T1000 (cell line): ENCODE results near the gene KRT2.

Experiments used
- DNase-seq: peaks from one replicate; lab custom pipeline; 2025; ENCODE audit warnings: mixed read lengths; lab: John Stamatoyannopoulos, UW

The KRT2 gene

DNA sequence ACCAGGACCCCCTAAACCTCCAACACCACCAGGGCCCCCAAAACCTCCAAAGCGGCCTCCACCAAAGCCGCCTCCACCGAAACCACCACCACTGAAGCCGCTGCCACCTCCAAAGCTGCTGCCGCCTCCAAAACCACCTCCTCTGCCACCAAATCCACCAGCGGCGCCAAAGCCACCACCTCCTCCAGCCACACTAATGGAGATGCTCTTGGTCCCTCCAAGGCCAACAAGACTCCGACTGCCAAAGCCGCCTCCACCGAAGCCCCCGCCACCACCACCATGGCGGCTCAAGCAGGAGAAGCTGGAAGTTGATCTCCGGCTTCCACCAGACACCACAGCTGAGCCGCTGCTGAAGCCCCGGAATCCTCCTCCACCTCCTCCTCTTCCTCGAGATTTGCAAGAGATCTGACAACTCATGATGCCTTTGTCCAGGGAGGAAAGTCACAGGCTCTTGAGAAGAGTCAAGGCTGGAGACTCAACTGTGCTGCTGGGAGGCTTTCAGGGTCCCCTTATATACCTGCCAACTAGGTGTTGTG is at the start of gene KRT2:
KRT2 (minus strand) TSS at position 486 of the 536 bp plus-strand sequence; CDS start at position 417, 69 bp downstream.
- no peak for DNase-seq

DNA sequence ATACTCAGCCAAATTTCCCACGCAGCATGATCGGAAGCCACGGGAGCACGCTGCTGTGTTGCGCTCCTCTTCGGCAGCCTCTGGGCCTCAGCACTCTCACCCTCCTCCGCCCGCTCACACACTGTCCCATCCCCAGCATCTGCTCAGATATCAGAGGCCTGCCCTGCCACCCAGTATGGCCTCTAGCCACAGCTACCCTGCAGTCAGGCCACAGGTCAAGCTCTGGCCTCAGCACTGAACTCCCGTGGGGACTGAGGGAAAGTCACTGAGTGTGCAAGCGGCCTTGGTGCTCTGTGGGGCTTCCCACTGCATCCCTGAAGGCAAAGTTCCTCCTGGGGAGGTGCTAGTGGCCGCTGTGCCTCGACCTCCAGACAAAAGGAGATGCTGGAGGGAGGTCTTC is 49.3 kb upstream of the KRT2 start:
- DNase-seq: no peak

DNA sequence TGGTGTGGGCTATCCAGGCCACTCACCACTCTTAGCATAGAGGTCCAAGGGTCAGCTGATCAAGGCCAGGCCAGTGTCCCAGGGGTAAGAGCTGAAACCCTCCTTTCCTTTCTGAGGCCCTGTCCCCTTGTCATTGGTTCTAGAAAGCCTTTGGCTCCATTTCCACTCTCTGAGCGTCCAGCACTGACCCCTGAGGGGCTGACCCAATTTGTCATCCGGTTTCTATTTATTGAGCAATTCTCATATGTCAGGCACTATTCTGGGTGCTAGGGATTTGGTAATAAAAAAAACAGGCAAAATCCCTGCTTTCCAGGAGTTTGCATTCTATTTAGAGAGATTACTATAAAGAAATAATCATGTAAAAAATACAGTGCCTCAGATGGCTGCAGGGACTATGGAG is 47.9 kb upstream of the KRT2 start:
- no peak for DNase-seq

DNA sequence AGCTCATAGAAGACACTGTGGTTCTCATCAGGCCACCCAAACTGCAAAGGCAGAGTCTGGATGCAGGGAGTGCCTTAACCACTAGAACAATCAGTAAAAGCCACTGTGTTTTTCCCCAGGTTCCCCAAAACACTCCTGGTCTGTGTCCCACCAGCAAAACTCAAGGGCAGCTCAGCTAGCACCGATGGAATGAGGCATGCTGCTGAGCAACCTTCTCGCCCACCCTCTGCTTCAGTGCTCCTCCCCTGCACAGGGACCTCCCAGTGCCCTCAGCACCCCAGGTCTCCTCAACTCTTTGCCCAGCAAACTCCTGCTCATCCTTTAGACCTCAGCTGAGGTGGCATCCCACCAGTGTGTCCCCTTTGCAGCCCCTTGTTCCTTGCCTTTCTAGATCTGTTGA is 47.4 kb upstream of the KRT2 start:
- DNase-seq: no peak

DNA sequence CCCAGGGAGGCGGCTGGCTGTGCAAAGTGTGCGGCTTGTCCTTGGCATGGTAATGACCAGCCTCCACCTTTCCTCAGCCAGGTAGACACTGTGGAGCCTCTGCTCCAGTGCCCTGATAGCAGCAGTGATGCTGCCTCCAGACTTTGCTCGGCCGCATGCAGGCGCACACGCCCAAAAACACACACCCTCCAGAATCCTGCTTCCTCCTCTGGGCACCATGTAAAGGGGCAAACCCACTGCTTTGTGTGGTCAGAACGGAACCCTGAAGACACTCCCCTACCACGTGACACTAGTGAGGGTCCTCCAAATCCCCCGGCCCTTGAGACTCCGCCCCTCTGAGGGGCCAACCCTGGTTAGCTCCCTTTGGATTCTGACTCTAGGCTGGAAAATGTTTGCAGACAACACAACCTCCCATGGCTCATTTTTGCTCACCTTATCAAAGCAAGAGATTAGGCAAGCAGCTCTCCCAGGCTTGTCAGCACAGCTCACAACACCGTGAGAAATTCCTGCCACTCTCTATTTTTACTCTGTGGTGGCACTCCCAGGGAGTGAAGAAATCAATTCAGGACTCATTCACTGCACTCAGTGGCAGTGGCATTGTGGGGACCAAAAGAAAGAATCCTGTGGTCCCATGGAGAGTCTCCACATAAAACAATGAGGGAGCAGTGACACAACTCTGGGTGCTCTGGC is 46.8 kb upstream of the KRT2 start:
- no peak for DNase-seq

DNA sequence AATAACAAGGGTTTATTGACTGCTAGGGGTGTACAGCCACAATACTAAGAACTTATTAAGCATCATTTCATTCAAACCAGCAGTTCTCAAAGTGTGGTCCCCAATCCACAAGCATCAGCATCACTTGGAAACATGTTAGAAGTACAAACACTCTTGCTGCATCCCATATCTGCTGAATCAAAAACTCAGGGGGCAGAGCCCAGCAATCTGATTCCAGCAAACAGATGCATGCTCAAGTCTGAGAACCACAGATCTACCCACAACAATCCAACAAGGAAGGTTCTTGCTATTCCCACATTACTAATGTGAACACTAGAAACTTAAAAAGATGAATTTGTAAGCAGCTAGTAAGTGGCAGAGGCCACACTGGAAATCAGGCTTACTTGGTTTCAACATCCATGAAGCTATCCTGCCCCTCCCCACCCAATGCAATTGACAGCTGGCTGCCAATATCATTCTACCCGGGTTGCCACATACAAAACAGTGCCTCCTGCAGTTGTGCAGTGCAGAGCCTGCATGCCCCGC is 45.1 kb upstream of the KRT2 start:
- no peak for DNase-seq

DNA sequence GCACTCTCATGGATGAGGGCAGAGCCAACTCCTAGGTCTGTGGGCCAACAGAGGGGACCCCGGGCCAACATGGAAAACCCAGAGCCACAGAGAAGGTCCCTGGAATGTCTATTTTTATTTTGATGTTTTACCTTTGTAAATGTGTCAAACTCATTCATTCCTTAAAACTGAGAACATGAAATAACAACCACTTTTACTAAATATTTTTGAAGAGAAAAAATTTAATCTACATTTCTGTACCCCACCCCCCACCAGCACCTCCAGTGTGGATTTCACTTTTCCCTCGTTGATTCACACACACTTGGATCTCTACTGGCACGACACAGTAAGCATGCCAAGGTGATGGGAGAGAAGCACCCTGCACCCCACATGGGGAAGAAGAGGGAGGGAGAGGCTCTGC is 44.6 kb upstream of the KRT2 start:
- DNase-seq: no peak

DNA sequence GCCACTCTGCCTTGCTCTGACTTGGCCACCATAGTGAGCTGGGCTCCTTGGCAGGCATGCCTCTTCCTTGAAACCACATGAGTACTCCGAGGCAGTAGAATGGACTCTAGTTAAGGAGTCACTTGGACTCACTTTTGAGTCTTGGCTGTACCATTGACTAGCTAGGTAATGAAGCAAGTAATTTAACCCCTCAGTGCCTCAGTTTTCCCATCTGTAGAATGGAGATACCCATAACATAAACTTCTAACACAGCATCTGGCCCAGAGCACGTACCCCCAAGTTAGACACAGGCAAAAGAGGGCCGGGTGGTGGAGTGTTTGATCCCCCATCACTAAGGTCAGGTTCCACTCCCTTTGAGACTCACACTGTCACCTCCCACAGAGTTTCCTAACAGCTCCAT is 43.0 kb upstream of the KRT2 start:
- no peak for DNase-seq

DNA sequence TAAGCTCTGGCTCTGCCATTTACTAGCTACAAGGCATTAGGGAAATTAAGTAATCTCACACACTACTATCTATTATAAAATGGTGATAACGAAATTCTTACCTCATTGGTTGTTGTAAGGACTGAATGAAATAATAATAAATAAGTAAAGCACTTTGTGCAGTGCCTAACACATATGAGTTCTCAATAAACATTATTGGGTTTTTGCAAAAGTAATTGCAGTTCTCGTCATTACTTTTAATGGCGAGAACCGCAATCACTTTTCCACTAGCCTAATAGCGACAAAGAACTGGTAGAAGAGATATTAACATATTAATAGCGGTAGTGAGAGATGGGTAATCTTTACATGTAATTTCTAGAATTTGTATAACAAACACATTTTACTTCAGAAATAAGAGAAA is 42.1 kb upstream of the KRT2 start:
- DNase-seq: no peak

DNA sequence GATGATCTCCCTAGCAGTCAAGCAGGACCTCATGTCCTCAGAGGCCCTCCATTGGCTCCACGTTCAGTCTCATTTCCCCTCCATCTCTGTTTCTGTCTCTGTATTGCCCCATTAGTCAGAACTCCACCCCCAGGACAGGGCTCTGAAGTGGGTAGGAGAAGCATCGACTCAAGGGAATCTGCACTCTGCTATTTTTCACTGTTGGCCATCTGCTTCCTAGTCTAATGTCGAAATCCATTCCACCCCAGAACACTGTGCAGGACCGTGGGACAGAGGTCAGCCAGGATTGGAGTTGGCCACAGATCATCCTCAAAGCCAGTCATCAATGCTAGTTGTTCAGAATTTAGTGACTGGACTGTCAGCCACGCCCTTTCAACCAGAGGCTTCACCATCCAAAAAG is 41.2 kb upstream of the KRT2 start:
- no peak for DNase-seq

DNA sequence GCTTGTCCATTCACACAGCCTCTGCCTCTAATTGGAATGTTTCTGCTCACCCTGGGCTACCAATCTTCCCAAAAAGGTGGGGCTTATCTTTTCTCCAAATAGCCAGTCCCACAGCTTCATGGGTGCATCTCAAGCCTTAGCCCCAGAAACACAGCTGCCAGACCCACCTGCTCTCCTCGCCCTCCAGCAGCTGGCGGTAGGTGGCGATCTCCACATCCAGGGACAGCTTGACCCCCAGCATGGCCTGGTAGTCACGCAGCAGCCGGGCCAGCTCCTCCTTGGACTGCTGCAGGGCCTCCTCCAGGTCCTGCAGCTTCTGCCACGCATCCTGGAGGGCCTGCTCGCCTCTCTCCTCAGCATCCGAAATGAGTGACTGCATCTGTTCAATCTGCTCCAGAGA is 40.2 kb upstream of the KRT2 start:
- DNase-seq: no peak

DNA sequence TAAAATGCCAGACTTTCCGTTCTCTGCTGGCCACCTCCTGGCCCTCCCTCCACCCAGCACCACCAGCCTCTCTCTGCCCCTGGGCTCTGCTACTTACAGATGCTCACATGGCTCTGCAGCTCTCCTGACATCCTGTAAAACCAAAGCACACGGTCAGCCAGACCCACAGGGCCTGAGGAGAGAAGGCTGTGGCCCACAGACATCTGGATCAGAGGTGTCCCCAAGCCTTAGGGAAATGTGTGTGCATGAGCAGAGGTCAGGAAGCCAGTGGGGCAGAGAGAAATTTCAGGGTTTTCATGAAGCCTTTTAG is 39.8 kb upstream of the KRT2 start:
- no peak for DNase-seq

DNA sequence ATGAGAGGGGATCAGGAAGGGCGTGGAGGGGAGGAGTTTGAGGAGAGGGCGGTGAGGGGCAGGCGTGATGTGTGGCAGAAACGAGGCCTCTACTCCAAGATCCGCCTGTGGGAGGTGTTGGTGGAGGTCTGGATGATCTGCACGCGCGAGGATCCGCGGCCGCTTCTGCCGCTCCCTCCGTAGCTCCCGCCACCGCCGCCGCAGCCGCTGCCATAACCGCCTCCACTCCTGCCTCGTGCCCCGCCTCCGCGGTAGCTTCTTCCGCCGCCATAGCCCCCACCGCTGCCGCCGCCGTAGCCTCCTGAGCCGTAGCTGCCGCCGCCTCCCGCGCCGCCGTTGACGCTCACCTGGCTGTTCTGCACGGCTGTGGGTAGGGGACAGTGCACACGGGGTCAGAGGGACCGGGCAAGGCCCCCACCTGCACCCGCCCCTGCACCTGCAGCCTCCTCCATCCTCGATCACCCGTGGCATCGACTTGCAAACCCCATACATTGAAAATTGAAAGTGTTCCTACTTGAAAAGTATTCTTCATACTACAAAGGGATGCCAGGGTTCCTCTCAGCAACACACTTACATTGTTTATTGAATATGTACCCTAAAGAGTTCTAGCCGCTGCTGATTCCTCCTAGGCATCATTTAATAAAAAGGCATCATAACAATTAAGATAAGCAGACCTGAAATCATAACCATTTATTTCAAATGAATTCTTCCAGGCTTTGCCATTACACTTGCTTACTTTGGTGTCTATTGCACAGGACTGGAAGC is 39.2 kb upstream of the KRT2 start:
- no peak for DNase-seq

DNA sequence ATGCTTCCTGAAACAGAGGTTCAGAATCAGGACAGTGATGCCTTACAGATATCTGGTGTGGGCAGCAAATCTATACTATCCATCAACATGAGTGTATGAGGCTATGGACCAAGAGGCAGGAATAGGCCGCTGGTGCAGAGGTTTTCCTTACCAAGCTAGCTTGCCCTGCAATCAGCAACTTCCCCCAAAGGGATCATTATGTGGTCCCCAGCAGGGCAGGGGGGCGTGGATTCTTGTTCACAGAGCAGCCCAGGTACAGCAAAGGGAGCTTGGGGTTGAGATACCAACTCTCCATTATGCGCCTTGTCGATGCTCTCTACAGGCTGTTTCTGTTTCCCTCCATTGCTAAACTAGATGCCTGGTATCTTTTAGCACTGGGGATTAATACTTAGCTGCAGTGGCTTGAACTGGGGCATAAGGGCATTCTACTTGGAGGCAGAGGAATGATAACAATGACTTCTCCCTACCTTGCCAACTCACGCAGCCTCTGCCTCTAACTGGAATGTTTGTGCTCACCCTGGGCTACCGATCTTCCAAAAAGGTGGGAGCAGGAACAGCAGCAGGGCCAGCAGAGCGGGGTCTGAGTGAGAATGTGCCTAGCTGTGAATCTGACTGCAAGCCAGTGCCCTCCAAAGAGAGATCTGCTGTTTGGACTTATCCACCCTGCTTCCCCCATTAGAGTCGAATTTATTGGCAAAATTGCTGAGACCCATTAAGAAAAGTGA is 38.5 kb upstream of the KRT2 start:
- DNase-seq: no peak

DNA sequence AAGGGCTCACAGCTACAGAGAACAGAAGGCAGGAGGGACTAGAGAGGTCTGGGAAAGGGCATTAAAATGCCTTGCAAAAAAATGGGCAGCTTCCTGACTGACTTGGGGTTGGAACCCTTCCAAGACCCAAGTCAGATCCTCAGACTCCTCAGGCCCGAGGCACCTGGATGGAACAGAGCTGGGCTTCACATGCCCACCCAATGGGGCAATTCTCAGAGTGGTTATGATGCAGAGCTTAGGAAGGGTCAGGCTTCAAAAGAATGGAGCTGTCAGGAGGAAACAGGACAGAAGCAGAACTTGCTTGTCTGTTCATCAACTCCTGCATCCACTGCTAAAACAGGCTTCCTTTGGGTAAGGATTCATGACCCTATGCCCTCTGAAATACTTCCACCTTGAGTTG is 37.9 kb upstream of the KRT2 start:
- DNase-seq: no peak

DNA sequence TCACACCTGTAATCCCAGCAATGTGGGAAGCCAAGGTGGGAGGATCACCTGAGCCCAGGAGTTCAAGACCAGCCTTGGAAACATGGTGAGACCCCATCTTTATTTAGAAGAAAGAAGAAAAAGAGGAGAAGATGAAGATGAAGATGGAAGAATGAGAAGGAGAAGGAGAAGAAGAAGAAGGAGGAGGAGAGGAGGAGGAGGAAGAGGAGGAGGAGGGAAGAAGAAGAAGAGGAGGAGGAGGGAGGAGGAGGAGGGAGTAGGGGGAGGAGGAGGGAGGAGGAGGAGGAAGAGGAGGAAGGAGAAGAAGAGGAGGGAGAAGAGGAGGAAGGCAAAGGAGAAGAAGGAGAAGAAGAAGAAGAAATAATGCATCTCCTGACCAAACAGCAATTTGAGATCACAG is 37.2 kb upstream of the KRT2 start:
- DNase-seq: no peak

DNA sequence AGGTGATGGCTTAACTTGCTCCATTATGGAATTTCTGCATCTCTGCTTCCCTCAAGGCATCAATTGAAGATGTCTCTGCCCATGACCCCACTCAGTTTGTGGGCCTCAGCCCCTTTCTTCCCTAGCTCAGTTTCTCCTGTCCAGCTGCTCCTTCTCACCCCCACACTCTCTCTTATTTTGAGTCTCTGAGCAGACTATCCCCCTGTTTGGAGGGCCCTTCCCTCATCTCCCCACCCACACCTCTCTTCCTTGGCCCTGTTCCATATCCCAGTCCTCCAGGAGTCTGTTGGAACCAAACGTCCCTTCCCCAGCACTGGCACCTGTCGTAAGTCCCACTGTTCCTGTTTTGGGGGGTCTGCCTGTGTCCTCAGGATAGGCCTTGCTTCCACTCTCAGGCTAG is 36.5 kb upstream of the KRT2 start:
- DNase-seq: no peak

DNA sequence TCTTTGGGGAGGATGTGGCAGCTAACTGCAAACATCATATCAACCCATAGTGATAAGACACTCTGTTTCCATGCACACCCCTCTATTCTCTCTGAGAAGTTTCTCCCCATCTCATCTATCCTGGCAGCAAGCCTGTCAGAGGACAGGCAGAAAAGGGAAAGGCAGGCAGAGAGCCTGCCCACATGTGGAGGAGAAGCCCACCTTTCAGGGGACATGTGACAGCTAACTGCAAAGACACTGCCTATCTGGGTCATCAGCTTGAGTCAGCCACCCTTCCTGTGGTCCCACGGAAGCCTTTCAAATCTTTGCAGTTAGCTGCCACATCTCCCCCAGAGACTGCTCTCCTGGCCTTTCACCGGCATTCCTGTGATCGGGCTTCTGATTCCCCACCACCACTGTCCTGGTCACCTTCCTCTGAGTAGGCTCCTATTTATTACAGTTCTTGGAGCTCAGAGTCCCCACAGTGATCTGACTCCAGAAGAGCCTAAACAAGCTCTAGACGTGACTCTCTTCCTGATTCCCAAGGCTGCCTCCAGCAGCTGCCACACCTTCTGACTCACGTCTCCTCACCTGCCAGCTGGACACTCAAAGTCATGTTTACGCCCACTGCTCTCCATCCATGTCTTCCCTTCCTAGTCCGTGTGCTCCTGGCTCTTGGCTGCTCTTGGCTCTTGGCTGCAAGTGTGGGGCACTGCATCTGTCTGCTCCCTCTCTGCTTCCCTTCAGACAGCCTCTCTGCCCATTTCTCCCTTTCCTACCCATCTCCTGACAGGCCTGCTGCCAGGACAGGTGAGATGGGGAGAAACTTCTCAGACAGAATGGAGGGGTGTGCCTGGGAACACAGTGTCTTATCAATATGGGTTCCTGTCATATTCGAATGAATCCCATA is 35.7 kb upstream of the KRT2 start:
- no peak for DNase-seq

DNA sequence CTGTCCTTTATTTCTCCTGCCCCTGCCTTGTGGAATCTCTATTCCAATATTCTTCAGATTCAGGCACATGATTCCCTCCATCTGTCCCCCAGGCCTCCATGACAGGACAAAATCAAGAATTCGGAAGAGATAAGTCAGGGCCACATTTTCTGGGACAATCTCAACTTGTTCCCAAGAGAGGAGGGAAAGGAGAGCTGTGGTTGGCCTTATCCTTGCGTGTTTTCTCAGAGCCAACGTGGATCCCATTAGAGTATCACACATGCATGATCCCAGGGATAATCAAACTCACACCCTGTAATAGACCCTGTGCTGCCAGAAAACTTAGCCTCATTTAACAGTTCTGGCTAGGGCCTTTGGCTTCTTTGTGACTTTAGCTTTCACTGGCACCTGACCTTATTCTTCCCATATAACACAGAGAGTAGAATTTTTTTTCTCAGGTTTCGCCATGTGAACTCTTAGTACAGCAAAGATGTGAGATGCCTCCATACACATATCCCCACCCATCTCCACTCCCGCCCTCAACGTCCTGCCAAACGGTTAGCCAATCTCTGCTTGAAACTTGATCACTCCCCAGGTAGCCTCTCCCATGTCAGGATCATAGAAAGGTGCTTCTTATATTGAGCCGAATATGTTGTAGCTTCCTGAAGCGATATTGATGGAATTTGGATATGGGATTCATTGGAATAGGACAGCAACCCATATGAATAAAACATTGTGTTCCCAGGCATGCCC is 34.9 kb upstream of the KRT2 start:
- DNase-seq: no peak

DNA sequence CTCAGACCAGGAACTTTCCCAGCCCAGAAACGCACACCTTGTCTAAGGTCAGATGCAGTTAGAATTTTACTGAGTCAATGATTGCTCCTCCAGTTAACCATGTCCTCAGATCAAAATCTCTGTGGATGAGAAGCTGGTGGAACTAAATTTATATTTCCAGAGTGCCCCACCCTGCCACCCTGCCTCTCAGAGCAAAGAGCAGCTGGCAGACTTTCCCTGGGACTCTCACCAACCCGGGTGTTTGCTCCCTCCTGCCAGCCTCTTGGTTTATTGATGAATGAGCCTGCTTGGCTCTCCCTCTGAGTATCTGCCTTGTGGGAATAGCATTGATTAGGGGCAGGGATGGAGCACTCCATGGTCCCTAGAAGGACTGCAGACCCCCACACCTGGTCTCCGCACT is 34.1 kb upstream of the KRT2 start:
- no peak for DNase-seq

DNA sequence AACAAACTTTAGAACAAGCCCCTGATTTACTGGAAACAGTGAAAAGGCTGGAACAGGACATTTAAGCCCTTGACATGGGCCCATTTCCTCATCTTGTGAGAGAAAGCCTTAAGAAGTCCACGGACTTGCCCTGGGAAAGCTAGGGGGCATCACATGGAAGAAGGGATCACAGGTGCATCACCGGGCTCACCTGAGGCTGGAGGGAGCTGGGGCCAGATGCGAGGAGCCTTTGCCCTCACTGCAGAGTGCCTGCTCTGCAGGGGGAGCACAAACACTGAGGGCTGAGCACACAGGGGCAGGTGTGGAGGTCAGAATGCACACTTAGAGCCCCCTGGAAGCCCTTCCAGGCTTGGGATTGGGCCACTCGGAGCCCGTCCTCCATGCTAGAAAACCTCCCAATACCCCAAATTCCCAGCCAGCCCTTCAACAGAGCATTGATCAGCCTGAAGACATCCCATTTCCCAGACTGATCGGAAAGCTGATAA is 33.4 kb upstream of the KRT2 start:
- no peak for DNase-seq
